ENCODE measurements around the gene SRGAP1. TPM values are rescaled to one million over a fixed set of nuclear protein-coding genes. Genes with fewer than 3 reads are reported as not detected.
"Not testable (repeated sequence)": the region's sequence is repeated elsewhere in the genome, so short reads cannot be mapped to it uniquely, and the experiment has no call there.

Gene SRGAP1
- total RNA-seq, 4 donors from 2014 or later: 13.1 to 81.5 (median 22.4) TPM

GRCh38 chr12:64105026-64105425 lies 260.5 kb downstream of the SRGAP1 start:
- Histone ChIP-seq H3K27ac (no peak overlapping the region), H3K9me3 (no peaks in the 10 kb centered on the region), H3K27me3 (no peaks in the 10 kb centered on the region), H3K4me3 (no peak overlapping the region), H3K4me1 (peaks cover 0 to 3% (median 0%) of the 10 kb centered on the region in 4 donors), H3K36me3 (peaks cover 0 to 21% (median 0%) of the 10 kb centered on the region in 3 donors)
- TF ChIP-seq CTCF (IDR thresholded peaks at IDR 0.05) (no peak), POLR2A (IDR thresholded peaks at IDR 0.05) (no peak), EP300 (IDR thresholded peaks at IDR 0.05) (no peak)
- DNase-seq (ENCODE audit: low spot score in 2 of 2): no peak
- WGBS, 2 donors: 80 to 90% methylated on average over 3 of the region's 3 CpGs

DNA sequence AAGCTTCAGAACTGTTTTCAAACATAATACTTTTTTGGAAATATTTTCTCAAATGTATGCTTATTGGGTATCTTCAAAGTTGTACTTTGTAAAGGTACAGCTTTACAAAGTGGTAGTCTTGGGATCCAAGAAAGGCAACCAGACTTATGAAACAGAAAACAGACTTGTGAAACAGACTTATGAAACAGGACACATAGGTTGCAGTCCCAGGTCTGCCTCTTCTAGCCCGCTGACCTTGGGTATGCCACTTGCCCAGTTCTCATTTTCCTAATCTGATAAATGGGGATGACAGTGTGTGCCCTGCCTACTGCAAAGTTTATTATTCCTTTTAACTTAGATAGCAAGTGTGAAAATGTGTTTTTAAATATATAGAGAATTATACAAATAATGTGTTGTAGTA lies 263.3 kb downstream of the SRGAP1 start:
- no peak for TF ChIP-seq POLR2A (IDR thresholded peaks at IDR 0.05)
- no peak for TF ChIP-seq EP300 (IDR thresholded peaks at IDR 0.05)
- TF ChIP-seq CTCF (IDR thresholded peaks at IDR 0.05): no peak
- Histone ChIP-seq H3K9me3 (no peaks in the 10 kb centered on the region), H3K36me3 (peaks cover 0 to 38% (median 0%) of the 10 kb centered on the region in 3 donors), H3K27ac (no peak overlapping the region), H3K27me3 (no peaks in the 10 kb centered on the region), H3K4me1 (no peaks in the 10 kb centered on the region), H3K4me3 (no peak overlapping the region)
- WGBS, 2 donors: 94 to 96% methylated on average over 1 of the region's 1 CpG
- DNase-seq (ENCODE audit: low spot score in 2 of 2): no peak

DNA sequence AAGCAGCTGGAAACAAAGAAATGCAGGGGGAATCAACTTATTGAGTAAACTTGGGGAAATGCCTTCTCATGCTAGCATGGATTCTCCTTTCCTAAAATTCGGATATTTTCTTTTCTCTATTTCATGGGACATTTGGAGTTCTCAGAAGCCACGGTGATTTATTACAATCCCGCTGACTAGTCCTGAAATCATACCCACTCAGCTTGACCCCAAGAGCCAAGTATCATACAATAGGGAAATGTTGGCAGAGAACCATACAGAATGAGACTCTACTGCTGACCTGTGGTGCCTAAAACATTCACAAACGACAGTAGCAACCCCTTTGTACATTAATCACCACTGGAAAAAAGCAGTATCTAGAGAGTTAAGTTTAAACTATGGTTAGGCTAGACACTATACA lies 265.2 kb downstream of the SRGAP1 start:
- Histone ChIP-seq H3K27ac (no peak overlapping the region), H3K9me3 (no peaks in the 10 kb centered on the region), H3K36me3 (peaks cover 0 to 50% (median 0%) of the 10 kb centered on the region in 3 donors), H3K27me3 (no peaks in the 10 kb centered on the region), H3K4me3 (no peak overlapping the region), H3K4me1 (no peaks in the 10 kb centered on the region)
- WGBS, 2 donors: 53 to 60% methylated on average over 4 of the region's 4 CpGs
- DNase-seq (ENCODE audit: low spot score in 2 of 2): no peak
- TF ChIP-seq POLR2A (IDR thresholded peaks at IDR 0.05) (no peak), EP300 (IDR thresholded peaks at IDR 0.05) (no peak), CTCF (IDR thresholded peaks at IDR 0.05) (no peak)

DNA sequence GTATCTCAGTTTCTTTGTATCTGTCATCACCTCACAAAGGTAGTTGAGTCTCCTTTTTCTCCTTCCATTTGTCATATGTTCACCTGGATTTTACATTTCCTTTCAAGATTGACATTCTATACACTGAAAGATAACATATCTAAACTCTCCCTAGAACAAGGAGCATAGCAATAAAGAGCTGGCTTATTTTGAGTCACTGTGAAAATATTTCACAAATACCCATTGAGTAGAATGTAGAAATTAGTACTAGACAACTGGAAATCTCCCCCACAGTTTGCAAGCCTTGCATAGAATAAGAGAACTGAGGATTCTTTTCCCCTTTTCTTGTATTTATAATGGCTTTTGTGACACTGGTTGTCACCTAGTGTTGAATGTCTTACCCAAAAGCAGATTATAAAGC lies 266.4 kb downstream of the SRGAP1 start:
- Histone ChIP-seq H3K4me1 (no peaks in the 10 kb centered on the region), H3K27me3 (no peaks in the 10 kb centered on the region), H3K36me3 (peaks cover 0 to 60% (median 0%) of the 10 kb centered on the region in 3 donors), H3K4me3 (no peak overlapping the region), H3K27ac (no peak overlapping the region), H3K9me3 (no peaks in the 10 kb centered on the region)
- no peak for DNase-seq (ENCODE audit: low spot score in 2 of 2)
- no peak for TF ChIP-seq EP300 (IDR thresholded peaks at IDR 0.05)

GRCh38 chr12:64116969-64117368 lies 272.5 kb downstream of the SRGAP1 start:
- WGBS, 2 donors: 81 to 82% methylated on average over 2 of the region's 2 CpGs
- no peak for DNase-seq (ENCODE audit: low spot score in 2 of 2)

GRCh38 chr12:64120568-64120967 lies 276.1 kb downstream of the SRGAP1 start:
- peaks cover 0 to 26% (median 0%) of the 10 kb centered on the region in 3 donors for H3K36me3 ChIP-seq
- TF ChIP-seq CTCF (IDR thresholded peaks at IDR 0.05) (no peak), EP300 (IDR thresholded peaks at IDR 0.05) (no peak), POLR2A (IDR thresholded peaks at IDR 0.05) (no peak)
- H3K4me1 ChIP-seq: peaks cover 0 to 6% (median 0%) of the 10 kb centered on the region in 4 donors

More at GRCh38 chr12:64116969-64117368, 272.5 kb downstream of the SRGAP1 start:
- Histone ChIP-seq H3K36me3 (peaks cover 0 to 55% (median 0%) of the 10 kb centered on the region in 3 donors), H3K9me3 (no peaks in the 10 kb centered on the region), H3K4me1 (no peaks in the 10 kb centered on the region), H3K4me3 (no peak overlapping the region), H3K27ac (no peak overlapping the region), H3K27me3 (no peaks in the 10 kb centered on the region)
- TF ChIP-seq POLR2A (IDR thresholded peaks at IDR 0.05): no peak

GRCh38 chr12:64121086-64121485 lies 276.6 kb downstream of the SRGAP1 start:
- H3K4me3 ChIP-seq; H3K9me3 ChIP-seq; H3K27me3 ChIP-seq; H3K27ac ChIP-seq; DNase-seq (ENCODE audit: low spot score in 2 of 2): not testable (repeated sequence)
- Histone ChIP-seq H3K4me1 (peaks cover 0 to 11% (median 0%) of the 10 kb centered on the region in 4 donors), H3K36me3 (peaks cover 0 to 24% (median 0%) of the 10 kb centered on the region in 3 donors)
- WGBS, 2 donors: 91 to 96% methylated on average over 3 of the region's 3 CpGs

More at GRCh38 chr12:64120568-64120967, 276.1 kb downstream of the SRGAP1 start:
- H3K4me3 ChIP-seq: no peak overlapping the region
- no peak overlapping the region for H3K27ac ChIP-seq
- H3K27me3 ChIP-seq: no peaks in the 10 kb centered on the region
- no peaks in the 10 kb centered on the region for H3K9me3 ChIP-seq
- no peak for DNase-seq (ENCODE audit: low spot score in 2 of 2)
